Loucy (cell line): Measurements from ENCODE around the gene DPYSL3.

Source experiments
- EZH2phosphoT487 ChIP-seq: fragments of 200-600 bp; IDR thresholded peaks from 2 replicates; pipeline ENCODE4 v1.6.1; 2018; ENCODE audit warnings: antibody characterized with exemption, mild to moderate bottlenecking, moderate library complexity, borderline replicate concordance
- TF ChIP-seq, protein P1 (sequence below): fragments of 200-600 bp; sonication (generic); conservative IDR thresholded peaks from 2 replicates; pipeline ENCODE4 v1.5.1; 2014; ENCODE audit warnings: mild to moderate bottlenecking, antibody characterized with exemption, low read length

DNA sequence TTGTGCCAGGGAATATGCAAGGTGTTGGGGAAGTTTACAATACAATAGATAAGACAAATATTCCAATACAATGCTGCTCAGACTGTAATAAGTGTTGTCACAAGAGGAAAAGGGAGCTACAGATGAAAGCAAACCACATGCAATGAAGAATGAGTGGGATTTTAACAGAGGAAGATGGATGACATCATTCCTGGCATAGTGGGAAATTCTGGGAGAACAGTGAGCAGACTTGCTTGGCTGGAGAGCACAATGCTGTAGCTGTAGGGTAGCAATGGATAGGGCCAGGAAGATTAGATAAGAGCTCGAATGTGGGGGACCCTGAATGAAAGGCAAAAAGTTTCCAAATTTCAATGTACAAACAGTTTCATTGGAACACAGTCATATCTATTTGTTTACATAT, 9.5 kb upstream of the DPYSL3 start:
- TF ChIP-seq, protein P1, sequence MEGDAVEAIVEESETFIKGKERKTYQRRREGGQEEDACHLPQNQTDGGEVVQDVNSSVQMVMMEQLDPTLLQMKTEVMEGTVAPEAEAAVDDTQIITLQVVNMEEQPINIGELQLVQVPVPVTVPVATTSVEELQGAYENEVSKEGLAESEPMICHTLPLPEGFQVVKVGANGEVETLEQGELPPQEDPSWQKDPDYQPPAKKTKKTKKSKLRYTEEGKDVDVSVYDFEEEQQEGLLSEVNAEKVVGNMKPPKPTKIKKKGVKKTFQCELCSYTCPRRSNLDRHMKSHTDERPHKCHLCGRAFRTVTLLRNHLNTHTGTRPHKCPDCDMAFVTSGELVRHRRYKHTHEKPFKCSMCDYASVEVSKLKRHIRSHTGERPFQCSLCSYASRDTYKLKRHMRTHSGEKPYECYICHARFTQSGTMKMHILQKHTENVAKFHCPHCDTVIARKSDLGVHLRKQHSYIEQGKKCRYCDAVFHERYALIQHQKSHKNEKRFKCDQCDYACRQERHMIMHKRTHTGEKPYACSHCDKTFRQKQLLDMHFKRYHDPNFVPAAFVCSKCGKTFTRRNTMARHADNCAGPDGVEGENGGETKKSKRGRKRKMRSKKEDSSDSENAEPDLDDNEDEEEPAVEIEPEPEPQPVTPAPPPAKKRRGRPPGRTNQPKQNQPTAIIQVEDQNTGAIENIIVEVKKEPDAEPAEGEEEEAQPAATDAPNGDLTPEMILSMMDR = no peak
- TF ChIP-seq EZH2phosphoT487 = no peak
